Nephron (organoid): Measurements from ENCODE around the gene FNDC3B.

Experiments used
- H3K27ac Mint-ChIP-seq, 3 experiments: 2 replicates each; pipeline ENCODE4 v1.8.0; 2020; ENCODE audit warnings: mixed read lengths in 3 of 3, mild to moderate bottlenecking in 2 of 3, moderate library complexity in 1 of 3
- H3K27me3 Mint-ChIP-seq: 2 replicates; pipeline ENCODE4 v1.8.0; 2021; ENCODE audit warnings: low read depth, mild to moderate bottlenecking, moderate library complexity, mixed read lengths
- H3K36me3 Mint-ChIP-seq: 2 replicates; pipeline ENCODE4 v1.8.0; 2020; ENCODE audit warnings: low read depth, mixed read lengths
- H3K4me1 Mint-ChIP-seq: 2 replicates; pipeline ENCODE4 v1.8.0; 2020; ENCODE audit warnings: mixed read lengths
- H3K4me3 Mint-ChIP-seq, 3 experiments: 2 replicates each; pipeline ENCODE4 v1.8.0; 2020; ENCODE audit warnings: mild to moderate bottlenecking in 3 of 3, mixed read lengths in 3 of 3, moderate library complexity in 2 of 3
- H3K9me3 Mint-ChIP-seq: 2 replicates; pipeline ENCODE4 v1.8.0; 2020; ENCODE audit warnings: mixed read lengths
- TF ChIP-seq, protein P1 (sequence below), 3 experiments: fragments of 200-600 bp; sonication (generic); IDR thresholded peaks; one replicate each; pipeline ENCODE4 v1.5.0; 2021; ENCODE audit warnings: antibody characterized with exemption in 3 of 3; ENCODE audit not compliant: unreplicated experiment in 3 of 3

FNDC3B gene

DNA sequence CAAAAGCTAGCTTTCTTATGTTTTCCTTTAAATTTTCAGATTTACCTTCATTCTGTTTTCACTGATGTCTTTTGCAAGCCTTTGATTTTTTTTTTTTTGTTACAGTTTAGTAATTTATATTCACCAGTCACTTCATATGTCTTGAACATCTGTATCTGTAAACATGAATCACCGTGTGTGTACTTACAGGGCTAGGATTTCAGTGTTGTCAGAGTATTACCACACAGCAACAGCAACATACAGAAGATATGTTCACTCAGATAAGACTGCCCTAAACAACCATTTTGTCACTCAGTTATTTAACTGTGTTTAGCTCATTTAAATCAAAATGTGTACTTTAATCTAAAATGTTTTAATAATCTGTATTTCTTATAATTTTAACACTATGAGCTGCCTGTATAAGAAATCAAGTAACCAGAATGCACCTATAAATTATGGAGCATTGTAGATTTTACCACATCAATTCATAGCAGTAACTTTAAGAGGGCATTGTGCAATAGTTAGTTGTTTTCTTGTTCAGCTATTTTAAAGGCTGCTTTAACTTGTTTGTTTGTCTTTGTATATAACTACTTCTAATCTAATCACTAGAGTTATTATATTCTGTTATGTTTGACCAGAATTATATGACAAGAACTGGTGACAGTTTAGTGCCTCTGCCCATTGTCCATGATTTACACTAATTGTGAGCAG is 358.5 kb downstream of the FNDC3B start:
- no peak overlapping the region for H3K4me3 Mint-ChIP-seq
- TF ChIP-seq, protein P1, sequence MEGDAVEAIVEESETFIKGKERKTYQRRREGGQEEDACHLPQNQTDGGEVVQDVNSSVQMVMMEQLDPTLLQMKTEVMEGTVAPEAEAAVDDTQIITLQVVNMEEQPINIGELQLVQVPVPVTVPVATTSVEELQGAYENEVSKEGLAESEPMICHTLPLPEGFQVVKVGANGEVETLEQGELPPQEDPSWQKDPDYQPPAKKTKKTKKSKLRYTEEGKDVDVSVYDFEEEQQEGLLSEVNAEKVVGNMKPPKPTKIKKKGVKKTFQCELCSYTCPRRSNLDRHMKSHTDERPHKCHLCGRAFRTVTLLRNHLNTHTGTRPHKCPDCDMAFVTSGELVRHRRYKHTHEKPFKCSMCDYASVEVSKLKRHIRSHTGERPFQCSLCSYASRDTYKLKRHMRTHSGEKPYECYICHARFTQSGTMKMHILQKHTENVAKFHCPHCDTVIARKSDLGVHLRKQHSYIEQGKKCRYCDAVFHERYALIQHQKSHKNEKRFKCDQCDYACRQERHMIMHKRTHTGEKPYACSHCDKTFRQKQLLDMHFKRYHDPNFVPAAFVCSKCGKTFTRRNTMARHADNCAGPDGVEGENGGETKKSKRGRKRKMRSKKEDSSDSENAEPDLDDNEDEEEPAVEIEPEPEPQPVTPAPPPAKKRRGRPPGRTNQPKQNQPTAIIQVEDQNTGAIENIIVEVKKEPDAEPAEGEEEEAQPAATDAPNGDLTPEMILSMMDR (IDR thresholded peaks at IDR 0.05; ENCODE audit: unreplicated experiment in 3 of 3): no peak
- H3K4me1 Mint-ChIP-seq: no peaks in the 10 kb centered on the region
- H3K27me3 Mint-ChIP-seq: no peaks in the 10 kb centered on the region
- H3K27ac Mint-ChIP-seq: no peak overlapping the region
- H3K9me3 Mint-ChIP-seq: no peaks in the 10 kb centered on the region
- H3K36me3 Mint-ChIP-seq: peaks cover 61% of the 10 kb centered on the region

DNA sequence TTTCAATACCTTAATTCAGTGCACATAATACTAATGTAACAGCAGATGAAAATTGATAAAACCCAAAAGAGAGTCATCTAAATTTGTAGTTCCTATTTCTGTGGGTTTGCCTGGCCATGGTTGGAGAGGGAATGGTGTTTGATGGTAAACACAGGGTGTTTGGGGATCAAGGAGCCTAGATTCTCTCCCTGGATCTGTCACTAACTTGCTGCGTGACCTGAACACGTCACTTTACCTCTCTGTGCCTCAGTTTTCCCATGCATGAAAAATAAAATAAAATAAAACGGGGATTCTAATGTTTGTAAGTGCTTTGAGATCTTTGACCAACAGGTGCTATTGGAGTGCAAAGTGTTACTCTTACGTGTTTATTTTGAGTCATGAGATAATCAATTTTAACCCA is 359.1 kb downstream of the FNDC3B start:
- peaks cover 57% of the 10 kb centered on the region for H3K36me3 Mint-ChIP-seq
- no peaks in the 10 kb centered on the region for H3K4me1 Mint-ChIP-seq
- no peak overlapping the region for H3K4me3 Mint-ChIP-seq
- H3K27me3 Mint-ChIP-seq: no peaks in the 10 kb centered on the region
- no peak overlapping the region for H3K27ac Mint-ChIP-seq
- no peaks in the 10 kb centered on the region for H3K9me3 Mint-ChIP-seq
- TF ChIP-seq, protein P1 (IDR thresholded peaks at IDR 0.05; ENCODE audit: unreplicated experiment in 3 of 3): no peak

DNA sequence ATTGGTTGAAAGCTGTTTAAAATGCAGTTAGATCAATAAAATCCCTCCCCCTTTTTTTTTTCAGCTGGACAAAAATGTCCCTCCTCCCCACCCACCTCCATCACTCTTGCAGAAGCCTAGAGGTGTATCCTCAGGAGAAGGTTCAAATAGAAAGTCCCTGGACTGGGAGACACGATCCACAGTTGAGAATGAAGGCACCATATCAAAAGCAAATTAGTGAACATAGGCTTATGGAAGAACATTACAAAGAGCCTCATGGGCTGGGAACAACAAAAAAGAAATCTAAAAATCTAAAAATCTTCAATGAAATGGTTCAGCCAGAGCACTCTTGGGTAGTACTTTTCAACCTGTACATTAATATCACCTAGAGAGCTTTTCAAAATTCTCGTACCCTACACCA is 362.7 kb downstream of the FNDC3B start:
- Mint-ChIP-seq H3K27ac (no peak overlapping the region), H3K36me3 (peaks cover 41% of the 10 kb centered on the region), H3K9me3 (no peaks in the 10 kb centered on the region), H3K4me3 (no peak overlapping the region), H3K4me1 (peaks cover 7% of the 10 kb centered on the region), H3K27me3 (no peaks in the 10 kb centered on the region)
- TF ChIP-seq, protein P1 (IDR thresholded peaks at IDR 0.05; ENCODE audit: unreplicated experiment in 3 of 3): no peak

GRCh38 chr3:172402892-172403643 is 363.7 kb downstream of the FNDC3B start:
- Mint-ChIP-seq H3K27ac (no peak overlapping the region), H3K4me1 (peaks cover 7% of the 10 kb centered on the region), H3K9me3 (no peaks in the 10 kb centered on the region), H3K27me3 (no peaks in the 10 kb centered on the region), H3K36me3 (peaks cover 41% of the 10 kb centered on the region), H3K4me3 (no peak overlapping the region)
- TF ChIP-seq, protein P1 (IDR thresholded peaks at IDR 0.05; ENCODE audit: unreplicated experiment in 3 of 3): no peak

DNA sequence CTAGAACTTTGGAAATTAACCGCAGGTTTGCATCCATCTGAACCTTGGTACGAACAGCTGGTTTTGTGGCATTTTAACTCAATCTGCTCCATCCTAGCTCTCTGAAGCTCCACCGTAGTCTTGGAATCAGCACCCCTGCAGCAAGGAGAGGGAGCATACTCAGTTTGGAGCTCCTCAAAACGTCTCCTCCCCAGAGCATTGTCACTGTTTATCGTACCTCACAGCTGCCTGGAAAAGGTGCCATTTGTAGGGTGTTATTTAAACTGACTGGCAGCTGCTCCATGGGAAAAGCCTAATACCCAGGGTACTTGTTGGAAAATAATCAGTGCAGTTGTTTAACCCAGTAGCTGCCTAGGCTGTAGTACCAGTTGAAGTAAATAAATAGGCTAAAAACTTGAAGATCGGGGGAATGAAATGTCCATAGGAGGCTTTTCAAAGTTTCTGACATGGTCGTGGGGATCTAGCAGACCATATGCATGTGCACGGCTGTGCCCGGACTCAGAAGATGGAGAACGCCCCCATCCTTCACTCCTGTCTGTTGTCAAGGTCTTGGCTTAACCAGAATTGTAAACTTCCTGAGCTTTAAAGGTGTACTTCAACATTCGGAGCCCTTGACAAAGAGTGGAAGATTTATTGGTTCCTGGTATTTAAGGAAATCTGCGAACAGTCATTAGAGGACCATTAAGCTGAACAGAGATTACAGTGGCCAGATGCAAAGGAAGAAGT is 365.0 kb downstream of the FNDC3B start:
- Mint-ChIP-seq H3K36me3 (peaks cover 34% of the 10 kb centered on the region), H3K27me3 (no peaks in the 10 kb centered on the region), H3K4me3 (no peak overlapping the region), H3K9me3 (no peaks in the 10 kb centered on the region), H3K4me1 (peaks cover 7% of the 10 kb centered on the region), H3K27ac (no peak overlapping the region)
- TF ChIP-seq, protein P1 (IDR thresholded peaks at IDR 0.05; ENCODE audit: unreplicated experiment in 3 of 3): no peak
